GM18511 (cell line): ENCODE results near the gene CKB.
"Not testable (repeated sequence)": the region's sequence is repeated elsewhere in the genome, so short reads cannot be mapped to it uniquely, and the experiment has no call there.

Experiments
- ATAC-seq: cut with Tn5 transposase; IDR thresholded peaks from one replicate; pipeline ENCODE4 v1.9.1; 2021; ENCODE audit warnings: mild to moderate bottlenecking, moderate library complexity; ENCODE audit not compliant: unreplicated experiment

The CKB gene

DNA sequence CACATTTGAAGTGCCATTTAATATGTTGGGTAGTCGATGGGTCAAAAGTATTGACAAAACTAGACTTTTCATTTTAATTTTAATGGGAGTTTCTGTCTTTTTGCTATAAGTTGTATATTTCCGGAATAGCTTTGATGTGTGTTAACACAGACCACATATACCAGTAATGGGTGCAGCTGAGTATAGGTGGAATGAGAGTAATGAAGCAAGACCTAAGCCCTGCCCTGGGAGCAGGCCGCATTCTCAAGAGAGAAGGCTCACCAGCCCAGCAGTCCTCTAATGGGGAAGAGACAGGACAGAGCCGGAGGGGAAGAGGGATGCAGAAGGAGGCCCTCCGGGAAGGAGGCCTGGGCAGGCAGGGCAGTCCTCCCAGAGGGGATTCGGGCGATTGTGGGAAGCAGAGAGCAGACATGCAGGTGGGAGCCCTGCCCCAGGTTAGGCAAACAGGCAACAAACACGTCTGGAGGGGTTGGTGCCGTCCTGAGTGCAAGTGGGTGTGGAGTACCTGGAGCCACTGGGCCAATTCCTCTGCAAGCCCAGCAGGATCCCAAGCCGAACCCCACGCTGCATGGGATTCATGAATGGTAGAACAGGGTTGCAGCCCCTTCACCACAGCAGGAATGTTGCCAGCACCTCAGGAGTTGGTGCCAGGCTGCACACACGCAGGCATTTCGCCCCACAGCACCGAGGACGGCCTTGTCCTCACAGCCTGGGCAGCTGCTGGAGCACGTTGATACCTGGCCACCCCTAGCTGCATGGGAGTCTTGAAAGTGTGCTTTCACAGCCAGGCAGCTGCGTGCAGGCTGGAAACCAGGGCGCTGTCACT, 7.8 kb downstream of the CKB start:
- no peak for ATAC-seq

DNA sequence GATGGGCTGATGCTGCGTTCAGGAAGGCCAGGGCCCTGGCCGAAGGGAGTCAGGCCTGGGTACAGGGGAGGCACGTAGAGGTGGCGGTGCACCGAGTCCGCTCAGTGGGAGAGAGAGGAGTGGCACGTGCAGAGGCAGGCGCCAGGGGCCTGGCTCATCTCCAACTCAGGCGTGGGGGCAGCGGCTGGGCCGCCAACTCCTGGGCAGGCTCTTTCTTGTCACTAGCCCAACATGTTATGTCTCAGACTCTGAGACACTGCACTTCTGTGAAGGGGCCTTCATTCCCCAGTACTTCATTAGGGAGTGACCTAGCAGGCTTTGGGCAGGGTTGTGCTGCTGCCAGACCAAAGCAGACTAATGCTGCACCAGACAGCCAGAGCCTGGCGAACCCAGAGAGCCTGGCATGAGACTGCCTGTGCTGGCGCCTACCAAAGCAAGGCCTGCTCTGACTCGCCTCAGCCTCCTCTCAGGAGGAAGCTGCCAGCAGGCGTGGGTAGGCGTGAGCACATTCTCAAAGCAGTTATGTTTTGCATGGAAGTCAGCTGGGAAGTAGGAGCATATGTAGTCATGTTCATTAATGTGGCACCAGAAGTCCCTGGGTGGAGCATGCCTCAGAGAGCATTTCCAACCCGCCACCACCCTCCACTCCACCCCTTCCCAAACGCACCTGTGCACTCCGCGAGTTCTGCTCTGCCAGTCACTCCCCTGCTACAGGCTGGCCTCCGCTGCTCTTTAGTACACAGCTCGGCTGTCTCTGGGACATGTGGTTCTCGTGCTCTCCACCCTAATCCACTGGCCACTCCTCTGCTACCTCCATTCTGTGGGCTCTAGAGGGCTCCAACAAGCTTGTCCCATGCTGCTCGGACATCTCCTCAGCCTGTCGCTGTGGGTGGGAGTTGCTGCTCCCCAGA, 9.7 kb downstream of the CKB start:
- no peak for ATAC-seq

DNA sequence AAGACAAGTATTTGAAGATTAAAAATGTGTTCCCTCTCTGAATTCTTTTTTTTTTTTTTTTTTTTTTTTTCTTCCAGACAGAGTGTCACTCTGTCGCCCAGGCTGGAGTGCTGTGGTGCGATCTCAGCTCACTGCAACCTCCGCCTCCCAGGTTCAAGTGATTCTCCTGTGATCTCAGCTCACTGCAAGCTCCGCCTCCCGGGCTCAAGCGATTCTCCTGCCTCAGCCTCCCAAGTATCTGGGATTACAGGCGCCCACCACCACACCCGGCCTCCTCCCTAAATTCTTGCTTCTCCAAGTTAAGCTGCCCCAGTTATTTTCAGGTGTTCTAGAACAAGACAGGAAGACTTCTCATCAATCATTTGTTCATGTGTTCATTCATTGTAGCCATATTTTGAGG, 10.4 kb downstream of the CKB start:
- ATAC-seq, result not testable (repeated sequence)

DNA sequence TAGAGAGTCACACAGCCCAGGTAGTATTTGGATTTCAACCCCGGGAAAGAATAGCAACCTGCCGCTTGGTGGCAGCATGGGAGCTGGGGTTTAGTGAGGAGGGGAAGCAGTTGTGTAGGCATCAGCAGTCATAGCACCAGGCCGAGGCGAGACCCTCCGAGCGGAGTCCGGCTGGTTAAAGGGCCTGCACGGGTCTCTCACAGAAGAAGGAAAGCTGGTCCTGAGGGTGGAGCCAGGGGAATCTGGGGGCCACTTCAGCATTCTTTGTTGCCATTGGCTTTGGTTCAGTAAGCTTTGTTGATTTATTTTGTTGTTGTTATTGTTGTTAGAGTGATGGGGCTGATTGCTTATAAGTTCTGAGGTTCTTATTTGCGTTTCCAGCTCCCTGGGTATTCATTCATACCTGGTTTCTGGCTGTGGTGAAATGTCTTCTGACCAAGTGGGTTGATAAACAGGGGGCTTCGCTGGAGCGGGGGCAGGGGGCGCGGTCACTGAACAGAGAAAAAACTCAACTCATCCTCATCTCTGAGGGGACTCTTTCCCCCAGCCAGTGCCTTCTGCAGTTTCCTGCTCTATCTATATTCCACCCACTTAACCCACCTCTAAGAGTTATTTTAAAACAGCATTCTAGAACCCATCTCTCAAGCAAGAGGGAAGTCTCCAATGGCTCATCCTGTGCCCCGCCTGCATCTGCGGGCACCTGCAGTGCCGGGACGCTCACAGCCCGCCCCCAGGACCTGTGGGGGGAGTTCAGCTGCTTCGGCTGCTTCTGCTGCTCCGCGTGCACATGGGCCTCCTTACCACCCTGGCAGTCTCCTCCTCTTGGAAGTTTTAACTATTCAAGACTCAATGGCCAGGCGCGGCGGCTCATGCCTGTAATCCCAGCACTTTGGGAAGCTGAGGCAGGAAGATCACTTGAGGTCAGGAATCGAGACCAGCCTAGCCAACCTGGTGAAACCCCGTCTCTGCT, 11.6 kb downstream of the CKB start:
- no peak for ATAC-seq

DNA sequence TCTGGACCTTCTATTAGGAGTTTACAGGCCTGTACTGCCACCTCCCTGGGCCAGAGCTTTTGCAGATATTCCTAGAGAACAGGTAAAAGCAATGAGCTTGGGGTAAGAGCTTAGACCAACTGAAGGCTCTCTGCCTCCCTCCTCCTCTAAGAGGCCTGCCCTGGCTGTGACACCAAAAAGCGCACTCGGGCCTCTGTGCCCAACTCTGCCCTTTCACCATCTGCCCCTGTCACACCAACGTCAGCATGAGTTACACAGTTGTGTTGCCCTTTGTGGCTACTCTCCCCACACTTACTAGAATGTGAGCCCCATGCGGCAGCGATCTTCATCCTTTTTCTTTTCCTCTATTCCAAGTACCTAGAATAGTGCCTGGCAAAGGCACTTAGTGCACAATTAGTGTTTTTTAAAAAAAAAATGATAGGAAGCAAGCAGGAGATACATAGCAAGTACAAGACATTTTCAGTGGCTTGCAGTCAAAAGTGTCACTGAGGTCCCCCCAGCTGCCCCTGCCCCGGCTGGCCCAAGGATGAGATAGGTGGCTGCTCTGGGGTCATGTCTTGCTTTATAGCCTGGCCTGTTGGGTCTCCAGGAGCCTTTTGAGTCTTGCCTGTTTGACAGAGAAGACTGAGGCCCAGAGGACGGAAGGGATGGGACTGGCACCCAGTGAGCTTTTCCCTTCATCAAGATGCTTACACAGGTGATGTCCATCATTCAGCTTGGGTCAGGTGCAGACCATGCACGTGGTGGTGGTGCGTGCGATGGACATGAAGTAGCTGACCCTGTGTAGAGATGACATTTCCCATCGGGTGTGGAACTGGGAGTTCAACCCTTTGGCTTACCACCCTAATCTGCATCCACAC, 12.5 kb downstream of the CKB start:
- no peak for ATAC-seq

DNA sequence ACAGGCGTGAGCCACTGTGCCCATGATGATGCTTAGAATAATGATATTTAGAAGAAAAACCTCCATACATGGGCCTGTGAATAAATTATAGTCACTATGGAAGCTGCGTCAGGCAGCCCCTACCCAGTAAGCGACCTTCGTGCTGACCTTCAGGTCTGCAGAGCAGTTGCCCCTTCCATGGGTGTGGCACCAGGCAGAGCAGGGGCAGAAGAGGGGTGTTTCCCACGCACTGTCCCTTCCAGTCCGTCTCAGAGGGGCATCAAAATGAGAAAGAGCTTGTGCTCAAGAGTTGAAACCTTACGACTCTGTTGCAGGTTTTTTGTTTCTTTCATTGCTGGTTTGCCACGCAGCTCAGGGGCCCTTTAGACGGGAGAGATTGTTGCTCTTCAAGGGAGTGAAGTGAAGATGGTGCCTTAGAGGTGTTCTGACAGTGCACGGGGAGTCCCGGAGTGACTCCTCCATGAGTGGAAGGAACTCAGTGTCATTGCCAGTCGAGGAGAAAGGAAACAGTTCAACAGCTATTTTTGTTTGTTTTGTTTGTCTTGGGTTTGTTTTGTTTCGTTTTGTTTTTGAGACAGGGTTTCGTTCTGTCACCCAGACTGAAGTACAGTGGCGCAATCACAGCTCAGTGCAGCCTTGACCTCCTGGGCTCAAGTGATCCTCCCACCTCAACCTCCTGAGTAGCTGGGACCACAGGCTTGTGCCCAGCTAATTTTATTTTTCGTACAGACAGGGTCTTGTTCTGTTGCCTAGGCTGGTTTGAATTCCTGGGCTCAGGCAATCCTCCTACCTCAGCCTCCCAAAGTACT, 13.9 kb downstream of the CKB start:
- ATAC-seq, result no peak

DNA sequence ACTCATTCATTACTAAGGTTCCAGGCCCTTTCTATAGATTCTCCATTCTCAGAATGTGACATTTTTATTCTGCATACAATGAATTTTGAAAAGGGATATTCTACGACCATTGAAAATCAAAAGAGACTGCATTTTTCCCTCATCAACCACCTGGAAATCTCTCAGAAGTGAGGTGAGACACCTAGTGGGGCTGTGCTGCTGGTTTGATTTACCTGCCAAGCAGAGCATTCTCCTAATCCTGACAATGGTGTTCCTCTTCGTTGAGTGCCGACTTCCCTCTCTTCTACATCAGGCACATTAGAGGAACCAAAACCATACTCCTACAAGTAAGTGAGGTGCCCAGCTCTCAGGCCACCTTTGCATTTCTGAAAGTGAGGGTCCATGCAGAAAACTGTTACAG, 14.9 kb downstream of the CKB start:
- ATAC-seq, result no peak

DNA sequence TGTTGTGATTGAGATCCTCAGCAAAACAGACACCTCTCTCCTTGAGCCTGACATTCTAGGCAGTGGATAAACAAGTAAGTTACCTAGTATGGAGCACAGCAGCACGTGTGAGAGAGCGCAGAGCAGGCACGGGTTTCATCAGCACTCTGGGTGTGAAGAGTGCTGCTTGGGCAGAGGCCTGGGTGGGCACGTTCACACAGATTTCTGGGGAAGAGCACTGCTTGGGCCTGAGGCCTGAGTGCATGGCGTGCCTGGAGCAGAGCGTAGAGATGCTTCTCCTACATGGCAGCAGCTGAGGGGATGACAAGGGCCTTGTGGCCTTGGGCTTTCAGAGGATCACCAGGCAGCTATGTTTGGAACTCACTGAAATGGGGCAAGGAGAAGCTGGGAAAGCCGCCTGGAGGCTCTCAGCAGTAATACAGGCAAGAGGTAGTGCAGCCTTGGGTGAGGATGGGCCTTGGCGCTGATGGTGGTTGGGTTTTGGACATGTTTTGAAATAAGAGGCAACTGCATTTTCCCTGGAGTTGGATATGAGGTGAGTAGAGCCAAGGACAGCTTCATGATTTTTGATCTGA, 17.6 kb downstream of the CKB start:
- ATAC-seq, result no peak

DNA sequence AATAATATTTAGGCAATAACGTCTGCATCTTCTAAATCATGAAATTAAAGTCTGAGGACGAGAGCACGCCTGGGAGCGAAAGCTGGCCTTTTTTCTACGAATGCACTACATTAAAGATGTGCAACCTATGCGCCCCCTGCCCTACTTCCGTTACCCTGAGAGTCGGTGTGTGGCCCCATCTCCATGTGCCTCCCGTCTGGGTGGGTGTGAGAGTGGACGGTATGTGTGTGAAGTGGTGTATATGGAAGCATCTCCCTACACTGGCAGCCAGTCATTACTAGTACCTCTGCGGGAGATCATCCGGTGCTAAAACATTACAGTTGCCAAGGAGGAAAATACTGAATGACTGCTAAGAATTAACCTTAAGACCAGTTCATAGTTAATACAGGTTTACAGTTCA, 19.3 kb downstream of the CKB start:
- no peak for ATAC-seq

DNA sequence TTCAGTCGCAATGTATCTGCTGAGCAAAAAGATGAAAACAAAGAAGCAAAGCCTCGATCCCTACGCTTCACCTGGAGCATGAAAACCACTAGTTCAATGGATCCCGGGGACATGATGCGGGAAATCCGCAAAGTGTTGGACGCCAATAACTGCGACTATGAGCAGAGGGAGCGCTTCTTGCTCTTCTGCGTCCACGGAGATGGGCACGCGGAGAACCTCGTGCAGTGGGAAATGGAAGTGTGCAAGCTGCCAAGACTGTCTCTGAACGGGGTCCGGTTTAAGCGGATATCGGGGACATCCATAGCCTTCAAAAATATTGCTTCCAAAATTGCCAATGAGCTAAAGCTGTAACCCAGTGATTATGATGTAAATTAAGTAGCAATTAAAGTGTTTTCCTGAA, 19.8 kb downstream of the CKB start:
- ATAC-seq, result no peak

DNA sequence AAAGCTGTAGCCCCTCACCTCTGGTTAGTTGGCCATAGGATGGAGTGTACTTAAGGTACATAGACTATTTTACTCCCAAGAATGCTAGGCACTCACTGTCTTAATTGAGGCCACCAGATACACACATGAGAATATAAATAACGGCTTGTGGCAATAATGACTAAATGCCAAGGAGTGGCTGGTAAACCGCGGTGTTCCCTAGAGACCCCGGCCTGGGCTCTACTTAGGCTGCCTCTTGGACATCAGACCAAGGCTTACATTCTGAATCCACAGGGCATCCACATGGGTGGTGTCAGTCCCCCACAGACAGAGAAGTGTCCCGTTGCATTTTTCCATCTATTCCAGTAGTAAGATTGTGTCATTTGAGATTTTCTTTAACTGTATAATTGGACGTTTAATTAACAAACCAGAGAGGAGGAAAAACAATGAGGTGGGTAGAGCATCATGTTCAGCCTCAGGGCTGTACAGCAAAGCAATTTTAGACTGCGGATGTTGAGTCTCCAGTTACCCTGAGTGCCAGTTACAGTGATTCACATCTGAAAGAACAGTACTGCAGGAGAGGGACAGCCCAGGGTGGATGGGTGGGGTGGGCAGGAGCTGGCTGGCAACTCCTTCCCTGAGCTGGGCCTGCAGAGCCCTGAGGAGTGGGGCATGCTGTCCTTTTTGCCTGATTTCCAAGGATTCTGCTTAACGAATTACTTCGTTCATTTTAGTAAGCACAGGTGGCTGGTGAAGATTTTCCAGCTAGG, 20.5 kb downstream of the CKB start:
- no peak for ATAC-seq

DNA sequence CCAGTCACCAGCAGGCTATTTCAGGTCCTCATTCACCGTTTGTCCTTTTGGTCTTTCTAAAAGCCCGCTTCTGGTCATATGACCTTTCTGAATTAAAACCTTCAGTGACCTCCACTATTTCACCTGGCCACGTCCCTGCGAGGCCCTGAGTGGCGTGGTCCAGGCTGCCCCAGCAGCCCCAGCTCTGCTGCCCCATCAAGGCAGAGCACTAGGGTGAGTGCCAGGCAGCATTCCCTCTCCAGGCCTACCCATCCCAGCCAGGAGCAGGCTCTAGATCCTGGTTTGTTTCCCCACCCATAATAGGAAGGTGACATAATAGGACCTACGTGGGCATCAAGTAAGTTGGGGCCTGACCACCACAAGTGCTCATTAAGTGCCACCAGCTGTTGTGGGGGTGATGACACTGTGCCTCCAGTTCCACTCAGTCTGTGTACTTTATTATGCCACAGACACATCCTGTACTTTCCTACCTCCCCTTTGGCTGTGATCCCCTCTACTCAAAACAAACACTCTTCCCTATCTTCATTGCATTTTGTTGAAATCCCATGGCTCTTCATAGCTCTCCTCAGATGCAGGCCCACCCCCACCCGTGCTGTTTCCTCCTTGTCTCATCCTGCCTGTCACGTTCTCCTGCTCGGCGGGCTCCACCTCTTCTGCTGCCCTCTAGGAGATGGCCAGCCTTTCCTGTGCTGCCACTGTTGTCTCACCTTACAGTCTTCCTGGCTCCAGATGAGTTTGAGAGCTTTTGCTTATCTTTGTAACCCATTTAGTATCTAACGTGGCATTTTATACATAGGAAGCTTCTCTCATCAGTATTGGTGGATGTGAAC, 21.4 kb downstream of the CKB start:
- no peak for ATAC-seq

DNA sequence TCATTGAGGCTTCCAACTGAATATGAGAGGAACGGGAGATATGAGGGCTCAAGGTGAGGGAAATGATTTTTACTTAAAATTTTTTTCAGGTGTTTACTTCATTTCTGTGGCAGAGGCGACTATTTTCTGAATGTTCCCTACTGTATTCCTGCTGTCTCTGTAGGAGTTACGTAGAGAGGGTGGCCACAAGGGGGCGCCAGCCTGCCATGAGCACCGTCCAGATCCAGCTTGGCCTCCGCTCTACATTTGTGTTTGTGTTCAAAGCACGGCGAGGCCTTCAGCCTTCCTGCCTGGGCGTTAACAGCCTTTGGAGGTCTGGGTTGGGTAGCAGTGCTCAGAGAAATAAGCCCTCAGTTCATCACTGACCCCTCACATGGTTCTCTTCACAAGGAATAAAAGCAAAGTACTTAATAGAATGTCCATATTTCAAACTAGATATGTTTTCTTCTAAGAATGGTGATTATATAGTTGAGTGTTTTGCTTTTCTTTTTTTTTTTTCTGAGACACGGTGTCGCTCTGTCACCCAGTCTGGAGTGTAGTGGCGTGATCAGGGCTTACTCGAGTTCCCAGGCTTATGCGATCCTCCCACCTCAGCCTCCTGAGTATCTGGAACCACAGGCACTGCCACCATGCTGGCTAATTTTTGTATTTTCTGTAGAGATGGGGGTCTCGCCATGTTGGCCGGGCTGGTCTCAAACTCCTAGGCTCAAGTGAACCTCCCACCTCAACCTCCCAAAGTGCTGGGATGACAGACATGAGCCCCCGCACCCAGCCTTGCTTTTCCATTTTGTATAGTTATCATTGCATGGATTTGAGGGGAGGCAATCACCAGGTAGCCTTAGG, 22.3 kb downstream of the CKB start:
- no peak for ATAC-seq

DNA sequence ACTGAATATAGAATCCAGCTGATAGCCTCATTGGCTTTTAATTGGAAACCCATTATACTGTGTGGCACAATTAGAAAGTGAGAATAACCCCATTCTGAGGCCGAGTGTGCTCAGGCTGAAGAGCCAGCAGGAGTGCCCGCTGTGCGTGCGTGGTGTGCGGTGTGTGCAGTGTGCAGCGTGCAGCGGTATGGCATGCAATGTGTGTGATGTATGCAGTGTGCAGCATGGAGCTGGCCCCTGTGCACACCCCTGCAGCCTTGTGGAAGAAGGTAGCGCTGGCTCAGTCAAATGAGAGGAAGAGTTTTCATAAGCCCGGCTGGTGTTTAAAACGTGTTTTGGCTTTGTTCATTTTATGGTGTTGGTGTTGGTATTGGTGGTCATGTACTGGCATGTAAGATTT, 22.9 kb downstream of the CKB start:
- no peak for ATAC-seq

DNA sequence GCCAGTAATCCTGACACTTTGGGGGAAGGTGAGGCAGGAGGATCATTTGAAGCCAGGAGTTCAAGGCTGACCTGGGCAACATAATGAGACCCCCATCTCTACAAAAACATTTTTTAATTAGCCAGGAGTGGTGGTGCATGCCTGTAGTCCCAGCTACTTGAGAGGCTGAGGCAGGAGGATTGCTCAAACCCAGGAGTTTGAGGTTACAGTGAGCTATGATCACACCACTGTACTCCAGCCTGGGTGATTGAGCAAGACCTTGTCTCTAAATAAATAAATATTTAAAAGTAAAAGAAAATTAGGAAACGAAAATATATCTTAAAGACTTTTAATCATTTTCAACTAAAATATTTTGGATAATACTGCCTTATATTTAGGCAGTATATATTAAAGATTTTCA, 25.9 kb downstream of the CKB start:
- ATAC-seq, result no peak

DNA sequence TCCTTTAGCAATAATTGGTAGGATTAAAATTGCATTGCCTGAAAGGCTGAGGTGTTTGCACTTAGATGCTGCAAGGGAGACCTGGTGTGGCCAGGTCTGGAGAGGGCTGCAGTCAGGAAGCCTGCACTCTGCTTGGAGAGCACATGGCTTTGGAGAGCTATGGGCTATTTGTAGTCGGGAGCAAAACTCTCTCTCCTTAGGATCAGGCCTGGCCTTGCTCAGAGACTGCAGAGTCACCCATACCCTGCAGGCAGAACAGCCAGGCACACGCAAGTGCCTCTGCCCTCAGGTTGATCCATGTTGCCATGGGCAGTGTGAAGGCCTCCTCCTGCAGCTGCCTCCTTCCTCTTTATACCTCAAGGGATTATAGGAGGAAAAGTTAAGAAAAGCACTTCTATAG, 26.8 kb downstream of the CKB start:
- no peak for ATAC-seq
